Left renal cortex interstitium (tissue), 4 donors: ENCODE measurements around the gene CD200R1L. TPM values are rescaled to one million over a fixed set of nuclear protein-coding genes. Genes with fewer than 3 reads are reported as not detected.
"Not testable (repeated sequence)": the region's sequence is repeated elsewhere in the genome, so short reads cannot be mapped to it uniquely, and the experiment has no call there.

ENCODE experiments used
- DNase-seq, 4 donors: peaks; one replicate each; pipeline ENCODE4 v3.0.0-alpha.2; 2013; ENCODE audit warnings: low read depth in 4 of 4, low spot score in 2 of 4, missing footprints in 1 of 4
- polyA plus RNA-seq, 4 donors: library from polyadenylated mRNA; unstranded; fragments of 120-200 nt; gene quantifications; one replicate each; pipeline ENCODE4 v1.2.1, GENCODE V29; 2013; ENCODE audit not compliant: insufficient read length in 4 of 4

The CD200R1L gene
- not detected for polyA plus RNA-seq

GRCh38 chr3:112846764-112847163 lies at the start of gene CD200R1L:
TSS of gene CD200R1L (minus strand) at chr3:112846864. CDS start at chr3:112829367, 17,497 bp downstream.
- DNase-seq: no peak

- DNase-seq: no peak
Measured at GRCh38 chr3:112894258-112894657, 47.6 kb upstream of the CD200R1L start.

GRCh38 chr3:112889357-112889756 lies 42.7 kb upstream of the CD200R1L start:
- no peak for DNase-seq

DNA sequence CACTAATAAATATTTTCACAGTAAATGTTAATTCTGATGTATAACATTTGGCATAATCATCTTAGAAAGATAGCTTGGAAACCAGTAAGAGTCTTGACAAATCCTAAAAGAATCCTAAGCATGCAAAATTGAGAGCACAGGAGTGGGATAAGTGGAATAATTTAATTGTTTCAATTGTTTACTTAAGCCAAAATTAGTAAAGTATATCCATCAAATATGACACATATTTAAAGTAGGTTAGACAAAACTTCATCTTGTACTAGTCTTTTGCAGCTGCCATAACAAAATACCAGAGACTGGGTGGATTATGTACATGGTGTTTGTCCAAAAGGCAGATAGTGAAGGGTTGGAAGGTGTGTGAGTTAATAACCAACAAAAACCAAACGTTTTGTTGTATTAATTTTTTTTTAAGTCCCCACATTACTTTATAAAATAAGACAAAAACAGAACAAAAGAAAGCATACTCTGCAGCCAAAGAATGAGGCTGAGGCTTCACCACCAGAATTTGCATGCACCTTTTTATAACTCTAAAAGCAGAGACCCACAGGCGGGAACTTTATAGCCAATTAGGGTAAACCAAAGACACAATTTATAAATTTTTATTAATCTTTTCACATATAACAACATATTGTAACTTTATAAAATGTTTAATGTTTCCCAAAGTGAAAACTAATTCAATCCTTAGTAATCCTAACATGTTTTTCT lies 41.9 kb upstream of the CD200R1L start:
- DNase-seq: no peak

GRCh38 chr3:112884678-112885290 lies 38.1 kb upstream of the CD200R1L start:
- DNase-seq: no peak

GRCh38 chr3:112881891-112882290 lies 35.2 kb upstream of the CD200R1L start:
- no peak for DNase-seq

- DNase-seq: no peak
Measured at GRCh38 chr3:112875561-112875960, 28.9 kb upstream of the CD200R1L start.

DNA sequence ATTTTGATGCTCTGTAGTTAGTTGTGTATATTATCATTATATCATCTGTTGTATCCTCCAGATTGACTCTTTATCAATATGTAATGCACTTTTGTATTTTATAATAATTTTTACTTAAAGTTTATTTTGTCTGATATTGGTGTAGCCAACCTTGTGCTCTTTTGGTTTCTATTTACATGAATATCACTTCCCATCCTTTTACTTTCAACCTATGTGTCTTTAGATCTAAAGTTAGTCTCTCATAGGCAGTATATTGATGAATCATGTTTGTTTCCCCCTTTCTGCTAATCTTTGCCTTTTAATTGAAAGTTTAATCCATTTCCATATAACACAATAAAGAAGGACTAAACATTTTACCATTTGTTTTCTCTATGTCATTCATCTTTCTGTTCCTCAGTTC lies 28.1 kb upstream of the CD200R1L start:
- DNase-seq: no peak

GRCh38 chr3:112873632-112874031 lies 27.0 kb upstream of the CD200R1L start:
- DNase-seq: no peak

- no peak for DNase-seq
Measured at GRCh38 chr3:112871735-112872134, 25.1 kb upstream of the CD200R1L start.

DNA sequence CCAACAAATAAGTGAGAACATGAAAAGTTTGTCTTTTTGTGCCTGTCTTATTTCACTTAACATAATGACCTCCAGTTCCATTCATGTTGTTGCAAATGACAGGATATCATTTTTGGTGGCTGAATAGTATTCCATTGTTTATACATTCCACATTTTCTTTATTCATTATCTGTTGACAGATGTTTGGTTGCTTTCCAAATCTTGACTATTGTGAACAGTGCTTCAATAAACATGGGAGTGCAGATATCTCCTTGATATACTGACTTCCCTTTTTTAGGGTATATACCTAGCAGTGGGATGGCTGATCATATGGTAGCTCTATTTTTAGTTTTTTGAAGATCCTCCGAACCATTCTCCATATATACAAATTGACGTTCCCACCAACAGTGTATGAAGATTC lies 19.1 kb upstream of the CD200R1L start:
- DNase-seq: no peak

GRCh38 chr3:112860898-112861297 lies 14.2 kb upstream of the CD200R1L start:
- no peak for DNase-seq

GRCh38 chr3:112858410-112859069 lies 11.9 kb upstream of the CD200R1L start:
- DNase-seq: no peak

- no peak for DNase-seq
Measured at GRCh38 chr3:112857526-112857925, 10.9 kb upstream of the CD200R1L start.

GRCh38 chr3:112856537-112856936 lies 9.9 kb upstream of the CD200R1L start:
- no peak for DNase-seq

DNA sequence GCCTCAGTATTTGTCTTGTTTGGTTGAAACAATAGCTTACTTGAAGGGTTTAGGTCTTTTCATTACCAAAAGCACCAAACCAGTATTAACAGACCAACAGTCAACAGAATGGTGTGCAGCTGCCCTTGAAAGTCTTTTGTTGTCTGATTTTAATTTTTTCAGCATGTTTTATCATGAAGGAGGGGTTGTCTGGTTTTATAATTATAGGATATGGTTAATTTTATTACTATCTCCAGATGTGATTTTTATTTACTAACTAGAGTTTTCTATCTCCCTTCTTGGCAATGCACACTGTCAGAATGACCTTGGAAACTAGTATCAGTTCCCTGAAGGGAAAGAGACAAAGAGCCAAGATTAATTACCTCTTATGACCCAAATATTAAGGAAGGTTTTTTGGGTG lies 9.2 kb upstream of the CD200R1L start:
- DNase-seq: no peak

GRCh38 chr3:112855074-112855473 lies 8.4 kb upstream of the CD200R1L start:
- DNase-seq: not testable (repeated sequence)

GRCh38 chr3:112848196-112848595 lies 1.5 kb upstream of the CD200R1L start:
- DNase-seq: no peak

DNA sequence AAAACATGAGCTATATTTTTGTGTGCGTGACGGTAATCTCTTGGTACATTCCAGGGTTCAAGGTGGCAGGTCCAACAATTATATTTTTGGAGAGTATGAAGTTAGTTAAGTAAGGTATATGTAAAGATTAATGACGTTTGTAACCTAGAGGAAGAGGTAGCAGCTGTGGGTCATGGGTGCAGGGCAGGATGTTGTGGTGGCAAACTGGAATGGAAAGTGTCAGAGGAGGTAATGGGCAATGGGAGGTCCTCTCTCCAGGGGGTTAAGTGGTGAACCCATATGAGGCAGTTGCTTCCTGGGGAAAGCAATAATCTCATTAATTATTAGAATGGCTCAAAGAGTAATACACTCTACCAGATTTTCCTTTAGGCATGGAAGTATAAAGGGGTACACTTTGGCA lies 1.0 kb upstream of the CD200R1L start:
- DNase-seq: no peak

DNA sequence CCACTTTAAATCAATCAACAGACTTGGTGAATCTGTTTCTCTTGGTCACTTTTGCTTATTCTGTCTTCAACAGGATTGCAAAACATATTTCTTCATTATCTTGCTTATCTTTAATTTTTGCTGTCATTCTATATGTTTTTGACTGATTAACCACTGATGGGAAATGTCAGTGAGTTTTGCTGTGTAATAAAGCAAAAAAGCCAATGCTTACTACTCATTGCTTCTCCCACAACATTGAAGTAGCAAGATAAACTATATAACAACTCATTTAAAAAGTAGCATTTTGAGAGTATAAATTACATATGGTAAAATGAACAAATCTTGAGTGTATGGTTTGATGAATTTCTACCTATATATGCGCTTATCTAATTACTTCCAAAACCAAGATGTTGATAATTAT lies 892 bp downstream of the CD200R1L start:
- DNase-seq: no peak

DNA sequence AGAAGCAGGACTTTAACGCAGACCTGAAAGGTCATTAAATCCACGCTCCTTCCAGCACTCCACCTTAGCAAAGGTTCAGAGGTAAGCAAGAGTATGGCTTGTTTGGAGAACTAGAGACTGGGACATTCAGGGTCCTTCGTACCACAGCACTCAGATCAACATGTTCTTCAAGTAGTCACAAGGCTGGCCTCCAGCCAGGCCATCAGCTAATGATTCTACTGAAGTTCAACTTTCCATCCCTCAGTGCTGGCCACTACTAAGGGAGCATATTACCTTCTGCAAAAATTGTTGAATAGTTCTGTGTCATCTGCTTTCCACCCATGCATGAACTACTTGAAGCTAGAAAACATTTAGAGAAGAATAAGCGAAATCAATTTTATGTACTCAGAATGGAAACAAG lies 17.6 kb downstream of the CD200R1L start:
- DNase-seq: no peak
